HepG2 (cell line): ENCODE data around the gene KHK. TPM values are rescaled to one million over a fixed set of nuclear protein-coding genes. Genes with fewer than 3 reads are reported as not detected.

Experiments
- ATAC-seq: fragments of 200-7000 bp; cut with Tn5 transposase; 3 replicates; pipeline ENCODE4 v1.9.1; 2020; ENCODE audit warnings: mild to moderate bottlenecking, moderate library complexity
- BruUV-seq: library from RNA; stranded (reverse); fragments of 400-500 nt; replicated peaks from 2 replicates; lab custom pipeline; 2021; lab: Mats Ljungman, UMichigan
- CTCF ChIA-PET: fragments of 300-600 bp; formaldehyde crosslinking; extraction: SDS; loops from one replicate; lab custom pipeline; 2021; ENCODE audit warnings: low total read pairs, inconsistent platforms, low intra/inter-chr PET ratio; lab: Yijun Ruan, JAX
- POLR2A ChIA-PET: fragments of 350-600 bp; sonication (Branson Sonifier 250); formaldehyde crosslinking; loops from one replicate; lab custom pipeline; 2020; ENCODE audit warnings: antibody characterized with exemption, inconsistent platforms; lab: Yijun Ruan, JAX
- DNase-seq: peaks from one replicate; pipeline ENCODE4 v3.0.0-alpha.2; 2015; ENCODE audit warnings: low spot score
- FAIRE-seq: peaks from 3 replicates; lab custom pipeline; 2011; peaks lifted over from hg19 to GRCh38; lab: Jason Lieb, UNC
- H2AFZ ChIP-seq: one replicate; pipeline ENCODE4 v1.6.1; 2011; ENCODE audit warnings: low read length, inconsistent platforms
- H3K27ac ChIP-seq: fragments of 300-600 bp; 3 replicates; pipeline ENCODE4 v1.8.0; 2011; ENCODE audit warnings: mixed run types, mild to moderate bottlenecking, mixed read lengths, low read length, inconsistent platforms; ENCODE audit not compliant: insufficient read depth; ENCODE audit errors: extremely low read length
- H3K27me3 ChIP-seq, 2 experiments: fragments of 200-600 bp in 1 of 2; 2 replicates in 1 of 2; 3 replicates in 1 of 2; pipeline versions ENCODE4 v1.6.0 to v1.8.0; 2011; ENCODE audit warnings: low read length in 2 of 2, mild to moderate bottlenecking in 2 of 2, moderate library complexity in 2 of 2, inconsistent platforms in 1 of 2; ENCODE audit not compliant: insufficient read depth in 2 of 2, control insufficient read depth in 1 of 2
- H3K36me3 ChIP-seq, 2 experiments: fragments of 200-600 bp in 1 of 2; replicated peaks in 1 of 2; 2 replicates in 1 of 2; 3 replicates in 1 of 2; pipeline versions ENCODE4 v1.5.1 to v1.8.0; 2011; ENCODE audit warnings: low read length in 2 of 2, inconsistent platforms in 1 of 2; ENCODE audit not compliant: insufficient read depth in 2 of 2, control insufficient read depth in 1 of 2
- H3K4me1 ChIP-seq: 2 replicates; pipeline ENCODE4 v1.5.1; 2012; ENCODE audit warnings: low read length, inconsistent platforms; ENCODE audit not compliant: insufficient read depth
- H3K4me2 ChIP-seq: 2 replicates; pipeline ENCODE4 v1.6.0; 2011; ENCODE audit warnings: low read depth, low read length, inconsistent platforms
- H3K4me3 ChIP-seq, 3 experiments: fragments of 200-600 bp in 1 of 3; sonication (generic), shearing (Covaris generic) in 1 of 3; replicated peaks in 1 of 3; 2 replicates each; pipeline ENCODE4 v1.5.1; 2011 to 2016; ENCODE audit warnings: low read length in 3 of 3, inconsistent platforms in 2 of 3, low read depth in 2 of 3, mild to moderate bottlenecking in 2 of 3, control low read depth in 1 of 3, mixed read lengths in 1 of 3; ENCODE audit not compliant: insufficient read depth in 1 of 3
- H3K79me2 ChIP-seq: one replicate; pipeline ENCODE4 v1.6.1; 2011; ENCODE audit warnings: low read length, inconsistent platforms; ENCODE audit not compliant: insufficient read depth
- H3K9ac ChIP-seq: 2 replicates; pipeline ENCODE4 v1.6.0; 2011; ENCODE audit warnings: mild to moderate bottlenecking, low read depth, low read length, inconsistent platforms; ENCODE audit not compliant: insufficient read depth
- H3K9me3 ChIP-seq: 2 replicates; pipeline ENCODE4 v1.5.1; 2012; ENCODE audit warnings: mild to moderate bottlenecking, low read length
- H4K20me1 ChIP-seq: 2 replicates; pipeline ENCODE4 v1.6.0; 2011; ENCODE audit warnings: inconsistent platforms, mild to moderate bottlenecking, low read length, moderate library complexity; ENCODE audit not compliant: insufficient read depth
- AGO1 ChIP-seq: fragments of 200-400 bp; formaldehyde crosslinking; IDR thresholded peaks from 2 replicates; pipeline ENCODE4 v1.6.1; 2017; ENCODE audit warnings: mild to moderate bottlenecking, low read depth, low read length, moderate library complexity; ENCODE audit not compliant: poor library complexity, severe bottlenecking
- CCDC6 ChIP-seq: sonication (generic); formaldehyde crosslinking; IDR thresholded peaks from 2 replicates; pipeline ENCODE4 v1.8.1; 2022; ENCODE audit warnings: mild to moderate bottlenecking, missing genetic modification reagents, moderate library complexity
- ELF1 ChIP-seq: sonication (generic); formaldehyde crosslinking; IDR thresholded peaks from 2 replicates; pipeline ENCODE4 v1.4.0; 2020; ENCODE audit warnings: missing genetic modification reagents
- HMG20A ChIP-seq: IDR thresholded peaks from 2 replicates; pipeline ENCODE4 v1.6.1; 2016; ENCODE audit warnings: borderline replicate concordance
- ISX ChIP-seq: sonication (generic); formaldehyde crosslinking; conservative IDR thresholded peaks from 2 replicates; pipeline ENCODE4 v1.5.0; 2020; ENCODE audit warnings: missing genetic modification reagents
- MAFK ChIP-seq, 2 experiments: IDR thresholded peaks in 1 of 2; conservative IDR thresholded peaks in 1 of 2; 2 replicates each; pipeline ENCODE4 v1.6.1; 2011; ENCODE audit warnings: improper control_type of control experiment in 2 of 2, low read length in 2 of 2
- MIXL1 ChIP-seq: IDR thresholded peaks from 2 replicates; pipeline ENCODE4 v1.6.1; 2016
- MLXIP ChIP-seq: sonication (generic); formaldehyde crosslinking; IDR thresholded peaks from 2 replicates; pipeline ENCODE4 v1.9.0; 2021; ENCODE audit warnings: missing genetic modification reagents, borderline replicate concordance
- MXD1 ChIP-seq: sonication (generic); formaldehyde crosslinking; IDR thresholded peaks from 2 replicates; pipeline ENCODE4 v1.4.0; 2020; ENCODE audit warnings: mild to moderate bottlenecking, missing genetic modification reagents
- POGZ ChIP-seq: sonication (generic); formaldehyde crosslinking; IDR thresholded peaks from 2 replicates; pipeline ENCODE4 v1.4.0; 2020; ENCODE audit warnings: mild to moderate bottlenecking, missing genetic modification reagents
- POLR2G ChIP-seq: fragments of 200-400 bp; formaldehyde crosslinking; IDR thresholded peaks from 2 replicates; pipeline ENCODE4 v1.6.1; 2018; ENCODE audit warnings: mild to moderate bottlenecking, low read depth, low read length, moderate library complexity
- PPARG ChIP-seq: conservative IDR thresholded peaks from 2 replicates; pipeline ENCODE4 v1.6.1; 2016; ENCODE audit warnings: missing biosample characterization, missing genetic modification reagents
- SAP130 ChIP-seq: IDR thresholded peaks from 2 replicates; pipeline ENCODE4 v1.6.1; 2016; ENCODE audit warnings: low read depth
- SIN3A ChIP-seq: IDR thresholded peaks from 2 replicates; pipeline ENCODE4 v1.6.1; 2011; ENCODE audit warnings: low read depth, mild to moderate bottlenecking, control low read depth, low read length, borderline replicate concordance
- SNRNP70 ChIP-seq: fragments of 200-400 bp; formaldehyde crosslinking; IDR thresholded peaks from 2 replicates; pipeline ENCODE4 v1.6.1; 2017; ENCODE audit warnings: mild to moderate bottlenecking, low read depth, low read length, moderate library complexity
- SP4 ChIP-seq: sonication (generic); formaldehyde crosslinking; IDR thresholded peaks from 2 replicates; pipeline ENCODE4 v1.8.1; 2023; ENCODE audit warnings: mild to moderate bottlenecking, missing genetic modification reagents
- ZMYM2 ChIP-seq: sonication (generic); formaldehyde crosslinking; IDR thresholded peaks from 2 replicates; pipeline ENCODE4 v1.8.0; 2022; ENCODE audit warnings: mild to moderate bottlenecking, missing genetic modification reagents
- ZNF274 ChIP-seq: sonication (generic); formaldehyde crosslinking; IDR thresholded peaks from 2 replicates; pipeline ENCODE4 v1.5.1; 2020; ENCODE audit warnings: mild to moderate bottlenecking, missing genetic modification reagents
- ZNF296 ChIP-seq: sonication (generic); formaldehyde crosslinking; conservative IDR thresholded peaks from 2 replicates; pipeline ENCODE4 v1.5.0; 2020; ENCODE audit warnings: mild to moderate bottlenecking, missing genetic modification reagents
- ZNF367 ChIP-seq: sonication (generic); formaldehyde crosslinking; IDR thresholded peaks from 2 replicates; pipeline ENCODE4 v1.4.0; 2020; ENCODE audit warnings: missing genetic modification reagents, borderline replicate concordance
- ZNF446 ChIP-seq: sonication (generic); formaldehyde crosslinking; IDR thresholded peaks from 2 replicates; pipeline ENCODE4 v1.5.0; 2020; ENCODE audit warnings: mild to moderate bottlenecking, missing genetic modification reagents
- ZNF616 ChIP-seq: sonication (generic); formaldehyde crosslinking; IDR thresholded peaks from 2 replicates; pipeline ENCODE4 v1.5.0; 2020; ENCODE audit warnings: low read depth, mild to moderate bottlenecking, missing genetic modification reagents
- ZNF792 ChIP-seq: IDR thresholded peaks from 2 replicates; pipeline ENCODE4 v1.6.1; 2016
- WGBS: methylation state at CpG from one replicate; pipeline ENCODE4 v1.1.6; 2017; ENCODE audit warnings: low lambda C conversion rate; 5-methylcytosine and 5-hydroxymethylcytosine counted together
- in situ Hi-C: cut with HindIII; loops from 2 replicates; pipeline ENCODE4 v1.10.0; 2017; ENCODE audit warnings: low pct_unique_long_range_greater_than_20kb; ENCODE audit not compliant: extremely low pct_ligation_motif_present
- intact Hi-C: fragments of 100-400 bp; cut with micrococcal nuclease; formaldehyde crosslinking; loops from one replicate; pipeline ENCODE4 v1.10.0; 2022; ENCODE audit not compliant: unreplicated experiment
- polyA plus RNA-seq, 8 experiments: library from polyadenylated mRNA; depleted of rRNA in 3 of 8; stranded (reverse) in 7 of 8; unstranded in 1 of 8; fragments of >200 nt; fragmentation: Illumina TruSeq in 4 of 8; extraction: Trizol in 4 of 8; gene quantifications; 2 replicates each; pipeline versions ENCODE4 v1.2.1 to v1.2.3, GENCODE V29; 2011 to 2016; ENCODE audit warnings: low read depth in 4 of 8, missing spikeins in 1 of 8, mixed read lengths in 1 of 8; ENCODE audit not compliant: insufficient read depth in 1 of 8
- total RNA-seq, 5 experiments: library from RNA; depleted of rRNA; stranded (reverse); fragments of >200 nt; fragmentation: Illumina TruSeq; extraction: Trizol; gene quantifications; 2 replicates each; pipeline ENCODE4 v1.2.3, GENCODE V29; 2016; ENCODE audit warnings: low read depth in 1 of 5

Gene KHK
- total and polyA plus RNA-seq, 2 of the 13 experiments (the other 11 are each of a cell fraction or from before 2014, with no cell fraction given) = 40.9 to 99.2 TPM

- no peak overlapping the region for H2AFZ ChIP-seq
- peaks cover 0 to 16% of the 10 kb centered on the region in 2 experiments; a peak in 2 of 5 replicates for H3K27me3 ChIP-seq
- no peaks in the 10 kb centered on the region for H4K20me1 ChIP-seq
- 10% methylated on average over 29 of the region's 34 CpGs for WGBS
- peaks cover 73% of the 10 kb centered on the region for H3K4me1 ChIP-seq
- ChIA-PET CTCF (no interaction called here), POLR2A (interaction anchor here (0.8 to 4.3 kb wide), 18 partner anchors 10 to 556 kb away, joined by 3 to 106 read pairs (median 5); partner anchors contain the start of genes ABHD1, AGBL5, ATRAID and CCDC121)
- no peak for FAIRE-seq
- intact Hi-C loops = loop anchor here (1.0 kb wide), 1 partner anchor 21 kb away; the partner anchor contains the start of gene AGBL5
- H3K9me3 ChIP-seq = no peaks in the 10 kb centered on the region
- no peak overlapping the region for H3K27ac ChIP-seq
- no TSS peak for BruUV-seq
- H3K9ac ChIP-seq = peak overlapping the region; percentile 61
- no peak for DNase-seq
- in situ Hi-C loops = no loop called here
- peak overlapping the region; percentile 81 to 99 (median 98) for H3K4me3 ChIP-seq
- peak; percentile 56 for ATAC-seq
- peaks cover 30% of the 10 kb centered on the region for H3K79me2 ChIP-seq
- H3K36me3 ChIP-seq = peaks cover 15 to 27% of the 10 kb centered on the region in 2 experiments
- peak overlapping the region; percentile 95 for H3K4me2 ChIP-seq
- TF ChIP-seq ZNF296 (CRISPR knock-in tag) (0 out of 2 replicates have a peak, but pooled peaks have one; percentile 68), ZNF274 (CRISPR knock-in tag) (no peak; the same call in 1 of the 2 replicates), HMG20A (CRISPR knock-in tag) (no peak), ZNF616 (no peak), POGZ (CRISPR knock-in tag) (no peak), AGO1 (no peak), SNRNP70 (no peak), ZMYM2 (CRISPR knock-in tag) (no peak), SIN3A (no peak; the same call in 1 of the 2 replicates), ZNF367 (CRISPR knock-in tag) (no peak), CCDC6 (no peak), SAP130 (no peak; the same call in 1 of the 2 replicates), ZNF446 (CRISPR knock-in tag) (no peak), MXD1 (0 out of 2 replicates have a peak, but pooled peaks have one; percentile 7), ELF1 (CRISPR knock-in tag) (no peak), MIXL1 (no peak), MLXIP (CRISPR knock-in tag) (no peak), ZNF792 (CRISPR knock-in tag) (0 out of 2 replicates have a peak, but pooled peaks have one; percentile 10), PPARG (CRISPR knock-in tag) (no peak), MAFK (conservative IDR thresholded peaks at IDR 0.05 in 1 of 2, IDR thresholded peaks at IDR 0.05 in 1 of 2; ENCODE audit: low read length in 2 of 2) (no peak), SP4 (CRISPR knock-in tag) (no peak; the same call in 1 of the 2 replicates), POLR2G (no peak), ISX (CRISPR knock-in tag) (no peak)
These were observed 14.4 kb upstream of the KHK start for GRCh38 chr2:27071990-27072830.
